Osteoblast (primary cell): ENCODE measurements around the gene ARHGEF11. TPM values are rescaled to one million over a fixed set of nuclear protein-coding genes. Genes with fewer than 3 reads are reported as not detected.
"Not testable (repeated sequence)": the region's sequence is repeated elsewhere in the genome, so short reads cannot be mapped to it uniquely, and the experiment has no call there.

ENCODE experiments used
- DNase-seq: peaks from one replicate; pipeline ENCODE4 v3.0.0; 2011; ENCODE audit warnings: low spot score, mixed read lengths; ENCODE audit not compliant: insufficient read length; ENCODE audit errors: missing footprints
- H2AFZ ChIP-seq: 2 replicates; pipeline ENCODE4 v1.6.0; 2011; ENCODE audit warnings: mild to moderate bottlenecking, low read length
- H3K27ac ChIP-seq: 2 replicates; pipeline ENCODE4 v1.5.1; 2011; ENCODE audit warnings: mild to moderate bottlenecking, low read depth, low read length, moderate library complexity
- H3K27me3 ChIP-seq: 2 replicates; pipeline ENCODE4 v1.6.0; 2012; ENCODE audit warnings: mild to moderate bottlenecking, control low read depth, inconsistent platforms, low read length, moderate library complexity; ENCODE audit not compliant: insufficient read depth
- H3K36me3 ChIP-seq: 2 replicates; pipeline ENCODE4 v1.5.1; 2011; ENCODE audit warnings: mild to moderate bottlenecking, low read length, control low read depth, moderate library complexity; ENCODE audit not compliant: insufficient read depth
- H3K4me1 ChIP-seq: 2 replicates; pipeline ENCODE4 v1.5.1; 2011; ENCODE audit warnings: mild to moderate bottlenecking, low read length, control low read depth, moderate library complexity; ENCODE audit not compliant: insufficient read depth
- H3K4me2 ChIP-seq: 2 replicates; pipeline ENCODE4 v1.6.0; 2011; ENCODE audit warnings: mild to moderate bottlenecking, low read length; ENCODE audit not compliant: insufficient read depth
- H3K4me3 ChIP-seq: fragments of 200-600 bp; sonication (generic); 3 replicates; pipeline ENCODE4 v1.5.1; 2012; ENCODE audit warnings: mild to moderate bottlenecking, low read length, inconsistent platforms; ENCODE audit not compliant: insufficient read depth
- H3K79me2 ChIP-seq: 2 replicates; pipeline ENCODE4 v1.6.0; 2012; ENCODE audit warnings: mild to moderate bottlenecking, low read length, control low read depth, inconsistent platforms; ENCODE audit not compliant: insufficient read depth
- H3K9me3 ChIP-seq: 2 replicates; pipeline ENCODE4 v1.5.1; 2011; ENCODE audit warnings: low read depth, low read length, control low read depth
- H4K20me1 ChIP-seq: 2 replicates; pipeline ENCODE4 v1.6.0; 2012; ENCODE audit warnings: mild to moderate bottlenecking, low read length, control low read depth; ENCODE audit not compliant: insufficient read depth
- total RNA-seq: library from RNA; depleted of rRNA; stranded (reverse); fragments of >200 nt; gene quantifications from 2 replicates; pipeline ENCODE4 v1.2.3, GENCODE V29; 2012
- TF ChIP-seq, protein P1 (sequence below): IDR thresholded peaks from 2 replicates; pipeline ENCODE4 v1.5.1; 2011; ENCODE audit warnings: mild to moderate bottlenecking, low read depth, low read length, moderate library complexity; ENCODE audit errors: extremely low read depth

ARHGEF11 gene
- total RNA-seq, 1 donor: 50.3 TPM

DNA sequence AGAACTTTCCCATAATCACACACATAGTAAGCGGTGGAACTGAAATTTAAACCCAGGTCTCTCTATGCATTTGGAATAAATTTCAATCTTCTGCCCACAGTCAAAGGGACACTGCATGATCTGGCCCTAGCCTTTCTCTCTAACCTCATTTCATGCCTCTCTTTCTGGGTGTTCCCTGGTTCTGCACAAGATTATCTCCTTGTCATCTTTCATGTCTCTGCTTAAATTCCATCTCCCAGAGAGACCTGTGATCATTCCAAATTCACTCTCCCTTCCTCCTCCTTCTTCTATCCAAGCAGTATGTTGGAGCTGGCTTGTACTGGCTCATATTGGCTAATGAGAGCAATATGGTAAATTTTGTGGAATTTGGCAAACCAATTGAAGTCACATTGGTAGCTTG is 31.9 kb upstream of the ARHGEF11 start:
- DNase-seq: peak; percentile 62
- H2AFZ ChIP-seq: no peak overlapping the region
- H3K36me3 ChIP-seq: no peaks in the 10 kb centered on the region
- no peak overlapping the region for H3K4me3 ChIP-seq
- H3K4me2 ChIP-seq: no peak overlapping the region
- no peaks in the 10 kb centered on the region for H3K9me3 ChIP-seq
- no peaks in the 10 kb centered on the region for H3K4me1 ChIP-seq
- no peaks in the 10 kb centered on the region for H3K79me2 ChIP-seq
- no peaks in the 10 kb centered on the region for H4K20me1 ChIP-seq
- no peak overlapping the region for H3K27ac ChIP-seq
- TF ChIP-seq, protein P1, sequence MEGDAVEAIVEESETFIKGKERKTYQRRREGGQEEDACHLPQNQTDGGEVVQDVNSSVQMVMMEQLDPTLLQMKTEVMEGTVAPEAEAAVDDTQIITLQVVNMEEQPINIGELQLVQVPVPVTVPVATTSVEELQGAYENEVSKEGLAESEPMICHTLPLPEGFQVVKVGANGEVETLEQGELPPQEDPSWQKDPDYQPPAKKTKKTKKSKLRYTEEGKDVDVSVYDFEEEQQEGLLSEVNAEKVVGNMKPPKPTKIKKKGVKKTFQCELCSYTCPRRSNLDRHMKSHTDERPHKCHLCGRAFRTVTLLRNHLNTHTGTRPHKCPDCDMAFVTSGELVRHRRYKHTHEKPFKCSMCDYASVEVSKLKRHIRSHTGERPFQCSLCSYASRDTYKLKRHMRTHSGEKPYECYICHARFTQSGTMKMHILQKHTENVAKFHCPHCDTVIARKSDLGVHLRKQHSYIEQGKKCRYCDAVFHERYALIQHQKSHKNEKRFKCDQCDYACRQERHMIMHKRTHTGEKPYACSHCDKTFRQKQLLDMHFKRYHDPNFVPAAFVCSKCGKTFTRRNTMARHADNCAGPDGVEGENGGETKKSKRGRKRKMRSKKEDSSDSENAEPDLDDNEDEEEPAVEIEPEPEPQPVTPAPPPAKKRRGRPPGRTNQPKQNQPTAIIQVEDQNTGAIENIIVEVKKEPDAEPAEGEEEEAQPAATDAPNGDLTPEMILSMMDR: no peak
- H3K27me3 ChIP-seq: peaks cover 9% of the 10 kb centered on the region

DNA sequence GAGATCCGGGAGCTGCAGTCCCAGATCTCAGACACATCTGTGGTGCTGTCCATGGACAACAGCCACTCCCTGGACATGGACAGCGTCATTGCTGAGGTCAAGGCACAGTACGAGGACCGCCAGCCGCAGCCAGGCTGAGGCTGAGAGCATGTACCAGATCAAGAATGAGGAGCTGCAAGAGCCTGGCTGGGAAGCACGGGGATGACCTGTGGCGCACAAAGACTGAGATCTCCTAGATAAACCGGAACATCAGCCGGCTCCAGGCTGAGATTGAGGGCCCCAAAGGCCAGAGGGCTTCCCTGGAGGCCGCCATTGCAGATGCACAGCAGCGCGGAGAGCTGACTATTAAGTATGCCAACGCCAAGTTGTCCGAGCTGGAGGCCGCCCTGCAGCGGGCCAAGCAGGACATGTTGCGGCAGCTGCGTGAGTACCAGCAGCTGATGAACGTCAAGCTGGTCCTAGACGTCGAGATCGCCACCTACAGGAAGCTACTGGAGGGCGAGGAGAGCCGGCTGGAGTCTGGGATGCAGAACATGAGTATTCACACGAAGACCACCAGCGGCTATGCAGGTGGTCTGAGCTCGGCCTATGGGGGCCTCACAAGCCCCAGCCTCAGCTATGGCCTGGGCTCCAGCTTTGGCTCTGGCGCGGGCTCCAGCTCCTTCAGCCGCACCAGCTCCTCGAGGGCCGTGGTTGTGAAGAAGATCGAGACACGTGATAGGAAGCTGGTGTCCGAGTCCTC is 28.6 kb upstream of the ARHGEF11 start:
- H4K20me1 ChIP-seq: no peaks in the 10 kb centered on the region
- peak overlapping the region; percentile 79 for H3K4me2 ChIP-seq

DNA sequence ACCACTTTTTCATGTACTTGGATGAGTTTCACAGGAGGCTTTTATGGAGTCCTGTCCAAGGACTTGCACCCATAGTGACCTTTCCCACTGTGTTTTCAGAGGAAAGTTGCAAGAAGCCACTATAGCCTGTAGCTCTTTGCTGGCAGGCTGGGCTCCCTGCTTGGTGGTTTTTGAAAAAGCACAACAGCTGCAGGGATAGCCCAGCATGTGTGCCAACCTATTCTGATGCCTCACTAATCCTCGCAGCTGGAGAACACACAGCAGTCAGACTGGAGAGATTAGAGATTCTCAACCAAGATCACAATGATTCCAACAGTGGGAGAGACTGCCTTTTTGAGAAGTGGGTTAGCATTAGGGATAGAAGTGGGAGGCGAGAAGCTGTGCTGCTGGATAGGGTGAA is 24.1 kb upstream of the ARHGEF11 start:
- Histone ChIP-seq H3K4me2 (no peak overlapping the region), H3K36me3 (no peaks in the 10 kb centered on the region), H3K27ac (no peak overlapping the region), H3K79me2 (no peaks in the 10 kb centered on the region), H3K4me3 (no peak overlapping the region), H4K20me1 (no peaks in the 10 kb centered on the region), H3K27me3 (peaks cover 22% of the 10 kb centered on the region), H3K9me3 (no peaks in the 10 kb centered on the region), H3K4me1 (no peaks in the 10 kb centered on the region), H2AFZ (no peak overlapping the region)
- no peak for DNase-seq
- TF ChIP-seq, protein P1: no peak

More for the DNA sequence above, 28.6 kb upstream of the ARHGEF11 start:
- peak; percentile 88 for DNase-seq
- Histone ChIP-seq H3K4me3 (peak overlapping the region; percentile 51), H3K79me2 (no peaks in the 10 kb centered on the region), H3K36me3 (no peaks in the 10 kb centered on the region), H3K9me3 (no peaks in the 10 kb centered on the region), H2AFZ (peak overlapping the region; percentile 94), H3K4me1 (no peaks in the 10 kb centered on the region), H3K27ac (no peak overlapping the region), H3K27me3 (peaks cover 28% of the 10 kb centered on the region)
- TF ChIP-seq, protein P1: peak; percentile 58

DNA sequence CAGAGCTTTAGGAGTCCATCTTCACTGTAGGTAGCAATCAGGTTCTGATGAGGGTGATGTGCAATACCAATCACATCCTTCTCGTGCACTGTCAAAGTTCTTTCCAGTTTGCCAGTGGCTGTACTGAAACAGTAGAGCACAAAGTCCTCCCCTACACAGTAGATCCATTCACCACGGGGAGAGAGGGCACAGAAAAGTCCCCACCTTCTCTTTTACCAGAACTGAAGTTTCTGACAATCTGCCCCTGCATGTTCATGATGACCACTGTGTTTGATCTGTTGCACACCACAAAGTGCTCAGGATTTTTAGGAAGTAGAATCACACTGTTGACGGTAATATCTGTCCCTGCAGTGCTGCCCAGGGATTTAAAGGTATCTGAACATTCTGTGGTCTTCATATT is 13.7 kb upstream of the ARHGEF11 start:
- not testable (repeated sequence) for H3K79me2 ChIP-seq, H3K9me3 ChIP-seq, H2AFZ ChIP-seq, H3K4me3 ChIP-seq, H3K36me3 ChIP-seq, H3K4me2 ChIP-seq, H3K27ac ChIP-seq, H4K20me1 ChIP-seq, H3K4me1 ChIP-seq, DNase-seq, H3K27me3 ChIP-seq
